ENCODE data around the gene MRPL23. TPM values are rescaled to one million over a fixed set of nuclear protein-coding genes. Genes with fewer than 3 reads are reported as not detected.

MRPL23 gene
- total RNA-seq, 1 experiment from 2014 or later, result 123 TPM

DNA sequence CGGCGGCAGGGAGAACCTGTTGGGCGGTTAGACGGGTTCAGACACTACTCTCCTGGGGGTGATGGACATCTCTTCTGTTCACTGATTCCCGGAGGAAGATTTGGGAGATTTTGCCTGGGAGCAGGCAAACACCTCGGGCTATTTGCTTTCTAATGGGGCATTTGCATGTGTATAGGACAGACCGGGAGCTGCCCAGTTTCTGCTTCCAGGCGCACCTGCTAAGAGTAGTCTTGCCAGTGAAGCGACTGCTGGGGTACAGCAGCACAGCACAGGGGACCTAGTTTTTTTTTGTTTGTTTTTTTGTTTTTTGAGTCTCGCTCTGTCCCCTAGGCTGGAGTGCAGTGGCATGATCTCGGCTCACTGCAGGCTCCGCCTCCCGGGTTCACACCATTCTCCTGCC lies 57.3 kb downstream of the MRPL23 start:
- Histone ChIP-seq H3K27ac (ENCODE audit: low read length) (no peak overlapping the region), H3K4me1 (ENCODE audit: control insufficient read depth, insufficient read depth, low read length) (no peaks in the 10 kb centered on the region), H3K4me3 (ENCODE audit: low read depth in 2 of 2, low read length in 2 of 2) (no peak overlapping the region), H3K36me3 (ENCODE audit: control insufficient read depth, insufficient read depth, low read length) (no peaks in the 10 kb centered on the region), H3K27me3 (ENCODE audit: control insufficient read depth, insufficient read depth, low read length) (no peaks in the 10 kb centered on the region), H3K9me3 (ENCODE audit: control insufficient read depth, insufficient read depth, low read depth, low read length) (no peaks in the 10 kb centered on the region)
- ChIA-PET CTCF (interaction anchor here (0.6 to 0.8 kb wide), 3 partner anchors 148 to 352 kb away, joined by 3 to 4 read pairs (median 3); no protein-coding TSS in a partner anchor), POLR2A (no interaction called here)
- DNase-seq (ENCODE audit: low read depth, low spot score) (no peak), ATAC-seq (no peak)
- in situ Hi-C loops (cut with HindIII; ENCODE audit: low pct_unique_long_range_greater_than_20kb, low sequenced_read_pairs), result no loop called here
- no TSS peak for BruUV-seq (replicated peaks)
- intact Hi-C loops (cut with micrococcal nuclease; ENCODE audit: unreplicated experiment), result no loop called here
- TF ChIP-seq, protein P1, sequence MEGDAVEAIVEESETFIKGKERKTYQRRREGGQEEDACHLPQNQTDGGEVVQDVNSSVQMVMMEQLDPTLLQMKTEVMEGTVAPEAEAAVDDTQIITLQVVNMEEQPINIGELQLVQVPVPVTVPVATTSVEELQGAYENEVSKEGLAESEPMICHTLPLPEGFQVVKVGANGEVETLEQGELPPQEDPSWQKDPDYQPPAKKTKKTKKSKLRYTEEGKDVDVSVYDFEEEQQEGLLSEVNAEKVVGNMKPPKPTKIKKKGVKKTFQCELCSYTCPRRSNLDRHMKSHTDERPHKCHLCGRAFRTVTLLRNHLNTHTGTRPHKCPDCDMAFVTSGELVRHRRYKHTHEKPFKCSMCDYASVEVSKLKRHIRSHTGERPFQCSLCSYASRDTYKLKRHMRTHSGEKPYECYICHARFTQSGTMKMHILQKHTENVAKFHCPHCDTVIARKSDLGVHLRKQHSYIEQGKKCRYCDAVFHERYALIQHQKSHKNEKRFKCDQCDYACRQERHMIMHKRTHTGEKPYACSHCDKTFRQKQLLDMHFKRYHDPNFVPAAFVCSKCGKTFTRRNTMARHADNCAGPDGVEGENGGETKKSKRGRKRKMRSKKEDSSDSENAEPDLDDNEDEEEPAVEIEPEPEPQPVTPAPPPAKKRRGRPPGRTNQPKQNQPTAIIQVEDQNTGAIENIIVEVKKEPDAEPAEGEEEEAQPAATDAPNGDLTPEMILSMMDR (IDR thresholded peaks at IDR 0.05), result no peak
- TF ChIP-seq TCF7L2 (IDR thresholded peaks at IDR 0.05; ENCODE audit: low read depth, low read length) (no peak), POLR2AphosphoS5 (IDR thresholded peaks at IDR 0.05; ENCODE audit: low read depth, low read length) (no peak), SIN3A (IDR thresholded peaks at IDR 0.05; ENCODE audit: borderline replicate concordance, insufficient read depth, low read depth, low read length) (no peak)
- TF ChIP-seq, protein P2, sequence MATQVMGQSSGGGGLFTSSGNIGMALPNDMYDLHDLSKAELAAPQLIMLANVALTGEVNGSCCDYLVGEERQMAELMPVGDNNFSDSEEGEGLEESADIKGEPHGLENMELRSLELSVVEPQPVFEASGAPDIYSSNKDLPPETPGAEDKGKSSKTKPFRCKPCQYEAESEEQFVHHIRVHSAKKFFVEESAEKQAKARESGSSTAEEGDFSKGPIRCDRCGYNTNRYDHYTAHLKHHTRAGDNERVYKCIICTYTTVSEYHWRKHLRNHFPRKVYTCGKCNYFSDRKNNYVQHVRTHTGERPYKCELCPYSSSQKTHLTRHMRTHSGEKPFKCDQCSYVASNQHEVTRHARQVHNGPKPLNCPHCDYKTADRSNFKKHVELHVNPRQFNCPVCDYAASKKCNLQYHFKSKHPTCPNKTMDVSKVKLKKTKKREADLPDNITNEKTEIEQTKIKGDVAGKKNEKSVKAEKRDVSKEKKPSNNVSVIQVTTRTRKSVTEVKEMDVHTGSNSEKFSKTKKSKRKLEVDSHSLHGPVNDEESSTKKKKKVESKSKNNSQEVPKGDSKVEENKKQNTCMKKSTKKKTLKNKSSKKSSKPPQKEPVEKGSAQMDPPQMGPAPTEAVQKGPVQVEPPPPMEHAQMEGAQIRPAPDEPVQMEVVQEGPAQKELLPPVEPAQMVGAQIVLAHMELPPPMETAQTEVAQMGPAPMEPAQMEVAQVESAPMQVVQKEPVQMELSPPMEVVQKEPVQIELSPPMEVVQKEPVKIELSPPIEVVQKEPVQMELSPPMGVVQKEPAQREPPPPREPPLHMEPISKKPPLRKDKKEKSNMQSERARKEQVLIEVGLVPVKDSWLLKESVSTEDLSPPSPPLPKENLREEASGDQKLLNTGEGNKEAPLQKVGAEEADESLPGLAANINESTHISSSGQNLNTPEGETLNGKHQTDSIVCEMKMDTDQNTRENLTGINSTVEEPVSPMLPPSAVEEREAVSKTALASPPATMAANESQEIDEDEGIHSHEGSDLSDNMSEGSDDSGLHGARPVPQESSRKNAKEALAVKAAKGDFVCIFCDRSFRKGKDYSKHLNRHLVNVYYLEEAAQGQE (IDR thresholded peaks at IDR 0.05; ENCODE audit: insufficient read depth in 1 of 2, low read depth in 2 of 2, low read length in 1 of 2), result no peak

Other genes starting within 250 kb of the MRPL23 start
- gene IFITM10, start 196.7 kb upstream of the MRPL23 start, total RNA-seq (2021; ENCODE audit: unreplicated experiment), result 18.0 TPM
- gene CTSD, start 183.4 kb upstream of the MRPL23 start, total RNA-seq (2021; ENCODE audit: unreplicated experiment), result 1,813 TPM
- 3.5 TPM for gene SYT8, start 112.3 kb upstream of the MRPL23 start, total RNA-seq (2021; ENCODE audit: unreplicated experiment)
- gene TNNI2, start 108.4 kb upstream of the MRPL23 start, total RNA-seq (2021; ENCODE audit: unreplicated experiment), result 0.46 TPM
- gene LSP1, start 94.2 kb upstream of the MRPL23 start, total RNA-seq (2021; ENCODE audit: unreplicated experiment), result 0.90 TPM
- not detected for gene PRR33, start 55.4 kb upstream of the MRPL23 start, total RNA-seq (2021; ENCODE audit: unreplicated experiment)
- 0.41 TPM for gene TNNT3, start 27.6 kb upstream of the MRPL23 start, total RNA-seq (2021; ENCODE audit: unreplicated experiment)
- gene H19, start 50.5 kb downstream of the MRPL23 start, total RNA-seq (2021; ENCODE audit: unreplicated experiment), result 1,268 TPM
- 14.5 TPM for gene IGF2, start 192.1 kb downstream of the MRPL23 start, total RNA-seq (2021; ENCODE audit: unreplicated experiment)
- not detected for gene INS, start 213.9 kb downstream of the MRPL23 start, total RNA-seq (2021; ENCODE audit: unreplicated experiment)
- not detected for gene TH, start 224.5 kb downstream of the MRPL23 start, total RNA-seq (2021; ENCODE audit: unreplicated experiment)

Measured in Panc1 (cell line).